Measurements from ENCODE around the gene TOP1.
"Not testable (repeated sequence)": the region's sequence is repeated elsewhere in the genome, so short reads cannot be mapped to it uniquely, and the experiment has no call there.

The TOP1 gene

DNA sequence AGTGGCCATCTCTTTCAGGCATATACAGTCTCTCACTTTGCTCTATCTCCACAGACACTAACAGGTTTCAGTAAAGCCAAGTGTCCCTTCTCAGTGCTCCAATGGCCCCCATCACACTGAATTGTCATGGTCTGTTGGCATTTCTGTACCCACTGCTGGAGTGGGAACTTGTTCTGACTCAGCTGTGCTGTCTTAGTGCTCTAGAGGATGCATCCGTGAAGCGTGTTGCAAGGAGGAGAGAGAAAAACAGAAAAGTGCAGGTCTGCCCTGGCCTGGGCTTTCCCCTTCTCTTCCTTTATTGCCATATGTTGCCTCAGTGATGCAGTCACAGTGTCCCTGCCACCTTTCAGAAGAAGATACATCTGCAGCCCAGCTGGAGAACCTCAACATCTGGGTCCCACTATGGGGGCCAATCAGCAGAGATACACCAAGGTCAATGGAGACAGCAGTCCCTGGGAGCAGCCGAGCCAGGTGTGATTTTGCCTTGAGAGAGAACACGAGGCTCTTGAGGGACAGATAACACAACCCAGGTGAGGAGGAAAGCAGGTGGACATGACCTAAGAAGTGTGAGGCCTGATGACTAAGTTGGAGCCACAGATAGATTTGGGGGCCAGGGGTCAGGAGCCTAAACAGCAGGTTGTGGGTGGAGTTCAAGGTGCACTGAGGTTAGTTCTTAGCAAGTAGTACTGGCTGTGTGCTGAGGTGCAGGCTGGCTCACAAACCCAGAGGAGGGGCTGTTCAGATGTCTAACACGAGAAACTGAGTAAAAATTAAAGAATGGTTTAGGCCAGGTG, 103.2 kb downstream of the TOP1 start:
- no peak for DNase-seq (ENCODE audit: low read depth in 2 of 2)

DNA sequence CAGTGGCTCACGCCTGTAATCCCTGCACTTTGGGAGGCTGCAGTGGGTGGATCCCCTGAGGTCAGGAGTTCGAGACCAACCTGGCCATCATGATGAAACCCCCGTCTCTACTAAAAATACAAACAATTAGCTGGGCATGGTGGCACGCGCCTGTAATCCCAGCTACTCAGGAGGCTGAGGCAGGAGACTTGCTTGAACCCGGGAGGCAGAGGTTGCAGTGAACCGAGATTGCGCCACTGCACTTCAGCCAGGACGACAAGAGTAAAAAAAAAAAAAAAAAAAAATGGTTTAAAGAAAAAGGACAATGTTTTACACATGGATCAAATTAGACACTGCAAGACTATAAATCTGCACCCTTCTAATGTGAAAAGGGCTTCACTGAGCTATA, 103.8 kb downstream of the TOP1 start:
- not testable (repeated sequence) for DNase-seq (ENCODE audit: low read depth in 2 of 2)

DNA sequence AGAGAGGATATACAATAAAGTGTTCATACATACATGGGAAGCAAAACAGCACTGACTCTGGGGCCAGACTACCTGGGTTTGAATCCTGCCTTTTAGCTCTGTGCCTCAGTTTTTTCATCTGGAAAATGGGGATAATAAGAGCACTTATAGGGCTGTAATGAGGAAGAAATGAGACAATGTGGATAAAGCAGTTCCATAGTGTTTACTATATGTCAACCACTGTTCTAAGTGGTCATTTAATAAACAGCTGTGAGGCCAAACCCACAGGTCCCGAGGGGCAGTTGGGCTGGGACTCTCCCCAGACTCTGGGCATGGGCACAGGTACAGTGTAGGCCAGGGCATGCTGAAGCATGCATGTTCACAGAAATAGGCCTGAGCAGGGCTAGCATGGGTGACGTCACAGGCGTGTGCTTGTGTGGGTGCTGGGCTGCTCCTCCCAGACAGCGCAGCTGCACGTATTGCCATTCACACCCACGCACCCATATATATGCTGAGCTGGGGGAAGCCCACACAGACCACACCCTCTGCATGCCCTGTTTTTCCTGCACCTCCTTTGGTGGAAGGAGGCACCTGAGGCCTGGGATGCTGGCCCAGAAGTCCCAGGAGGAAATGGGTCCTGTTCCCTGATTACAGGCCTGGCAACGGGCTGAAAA, 105.2 kb downstream of the TOP1 start:
- DNase-seq (ENCODE audit: low read depth in 2 of 2), result no peak

DNA sequence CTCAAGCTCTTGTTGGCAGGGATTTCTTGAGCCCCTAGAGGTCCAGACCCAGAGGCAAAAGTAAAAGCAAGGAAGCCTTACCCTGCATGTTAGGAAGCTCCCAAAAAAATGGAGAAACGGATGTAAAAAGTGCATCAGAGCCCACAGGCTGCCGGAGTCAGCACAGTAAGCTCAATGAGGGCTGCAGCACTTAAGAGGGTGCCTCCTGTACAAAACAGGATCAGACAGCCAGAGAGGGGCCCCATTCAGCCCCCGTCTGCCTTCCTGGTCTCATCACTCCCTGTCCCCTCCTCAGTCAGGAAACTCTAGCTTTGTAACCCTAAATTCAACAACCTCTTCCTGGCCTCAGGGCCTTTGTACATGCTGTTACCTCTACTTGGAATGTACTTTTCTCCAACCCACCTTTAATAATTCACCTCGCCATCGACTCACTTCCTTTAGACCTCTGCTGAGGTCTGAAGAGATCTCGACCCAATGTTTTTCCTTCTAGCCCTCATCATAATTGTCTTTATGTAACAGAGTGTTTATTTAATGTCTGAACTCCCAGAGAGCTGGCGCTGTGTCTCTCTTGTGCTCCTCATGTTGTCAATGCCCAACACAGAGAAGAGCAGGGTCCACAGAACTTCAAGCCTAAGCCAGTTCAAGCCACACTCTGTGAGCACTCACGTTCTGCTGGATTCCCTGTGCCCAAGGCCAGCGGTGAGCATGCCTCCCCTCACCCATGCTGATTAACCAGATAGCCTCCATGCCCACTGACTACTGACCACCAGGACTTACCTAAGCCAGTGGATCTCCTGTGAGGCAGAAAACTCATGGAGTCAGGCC, 106.0 kb downstream of the TOP1 start:
- DNase-seq (ENCODE audit: low read depth in 2 of 2), result no peak

DNA sequence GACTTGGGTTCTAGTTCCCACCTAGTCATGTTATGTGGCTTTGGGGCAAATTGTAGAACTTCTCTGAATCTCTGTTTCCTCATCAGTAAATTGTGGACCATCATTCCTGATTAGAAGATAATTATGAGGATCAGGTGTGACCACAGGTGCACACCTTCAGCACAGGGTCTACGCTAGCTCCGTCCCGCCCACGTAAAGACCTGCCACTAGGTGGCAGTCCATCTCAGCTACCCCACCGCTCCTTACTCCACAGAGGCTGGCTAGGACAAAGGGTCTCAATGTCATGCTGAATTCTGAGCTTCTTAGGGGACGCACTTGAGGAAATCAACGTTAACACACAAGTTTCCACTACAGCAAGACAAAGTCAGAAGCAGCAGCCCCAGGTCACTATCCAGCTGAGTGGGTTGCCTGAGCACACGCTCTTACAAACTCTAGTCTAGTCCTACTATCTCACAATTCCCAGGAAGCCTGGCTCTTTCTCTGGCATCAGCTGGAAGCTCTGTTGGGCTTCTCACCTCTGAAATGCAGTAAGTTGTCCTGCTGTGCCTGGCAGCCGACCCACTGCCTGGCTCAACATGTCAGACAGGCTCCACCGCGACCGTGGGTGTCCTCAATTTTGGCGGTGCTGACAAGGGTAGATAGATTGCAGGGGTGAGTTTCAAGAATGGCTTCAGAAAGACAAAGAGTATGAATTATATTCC, 106.7 kb downstream of the TOP1 start:
- peak in 1 of 2 donors; percentile 53 for DNase-seq (ENCODE audit: low read depth in 2 of 2)

DNA sequence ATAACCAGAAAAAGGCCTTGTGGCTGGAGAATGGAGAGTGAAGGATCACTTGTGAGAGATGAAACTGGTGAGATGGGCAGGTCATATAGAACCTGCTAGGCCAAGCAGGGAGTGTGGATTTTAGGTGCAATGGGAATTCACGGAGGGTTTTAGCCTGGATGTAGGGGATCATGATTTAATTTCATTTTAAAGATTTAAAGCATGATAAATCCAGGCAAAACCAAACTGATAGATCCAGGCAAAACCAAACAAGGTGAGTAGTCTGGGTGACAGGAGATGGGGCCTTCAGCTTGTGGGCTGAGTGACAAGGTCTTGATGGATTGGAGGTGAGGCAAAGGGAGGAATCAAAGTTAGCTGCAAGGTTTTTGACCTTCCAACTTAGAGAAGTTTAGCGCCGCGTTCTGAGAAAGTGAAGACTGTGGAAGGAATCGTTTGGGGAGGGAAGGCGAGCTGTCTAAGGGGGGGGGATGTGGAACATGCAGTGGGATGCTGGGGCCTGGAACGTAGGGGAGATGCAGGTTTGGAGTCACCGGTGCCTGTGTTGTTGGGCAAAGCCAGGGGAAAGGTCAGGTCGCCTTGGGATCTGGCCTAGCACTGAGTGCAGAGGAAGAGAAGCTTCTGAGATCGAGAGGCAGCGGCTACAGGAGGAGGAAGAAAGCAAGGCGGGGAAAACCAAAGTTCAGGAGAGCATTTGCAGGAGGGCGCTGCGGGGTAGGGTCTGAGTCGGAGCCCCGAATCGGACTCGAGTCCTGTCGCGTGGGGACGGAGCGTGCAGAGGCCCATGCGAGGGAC, 107.5 kb downstream of the TOP1 start:
- no peak for DNase-seq (ENCODE audit: low read depth in 2 of 2)

DNA sequence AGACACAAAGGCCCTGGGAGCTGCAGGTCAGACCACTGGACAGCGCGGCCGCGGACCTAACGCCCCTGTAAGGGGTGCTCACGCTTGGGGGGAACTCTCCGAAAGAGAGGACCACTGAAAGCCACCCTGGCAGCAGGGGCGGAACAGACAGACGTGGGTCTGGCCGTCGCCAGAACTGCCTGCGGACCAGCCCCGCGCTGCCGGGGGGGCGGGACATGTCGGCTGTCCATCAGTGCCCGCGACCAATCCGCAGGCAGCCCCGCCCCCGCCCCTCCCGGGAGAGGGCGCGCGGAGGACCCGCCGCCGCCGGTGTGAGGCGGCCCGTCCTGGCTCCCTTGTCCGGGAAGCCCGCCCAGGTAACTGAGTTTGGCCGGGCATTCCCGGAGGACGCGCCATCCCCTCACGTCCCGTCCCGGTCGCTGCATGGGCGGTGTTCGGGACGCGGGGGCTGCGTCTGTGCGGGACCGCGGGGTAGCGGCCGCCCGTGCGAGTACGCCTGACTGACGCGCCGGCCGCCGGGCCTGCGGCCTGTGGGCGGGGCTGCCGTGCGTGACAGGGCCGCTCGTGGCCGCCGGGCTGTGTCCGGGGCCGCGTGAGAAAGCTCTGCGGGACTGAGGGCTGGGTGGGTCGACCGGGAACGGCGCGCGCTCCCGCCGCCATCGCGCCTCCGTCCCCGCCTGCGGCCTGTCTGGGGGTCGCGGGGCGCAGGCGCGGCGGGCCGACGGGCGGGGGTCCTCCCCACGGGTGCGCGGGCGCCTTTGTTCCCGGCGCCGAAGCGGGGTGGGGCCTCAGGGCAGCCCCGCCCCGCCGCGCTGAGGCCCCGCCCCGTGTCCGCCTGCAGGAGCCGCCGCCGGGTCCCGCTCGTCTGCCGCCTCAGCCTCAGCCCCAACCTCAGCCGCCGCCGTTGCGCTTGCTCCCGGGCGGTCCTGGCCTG, 108.3 kb downstream of the TOP1 start, which contains the start of gene PLCG1:
PLCG1 (plus strand) TSS at position 864 of the 934 bp plus-strand sequence. CDS start 99 bp downstream, outside the sequence.
- DNase-seq (ENCODE audit: low read depth in 2 of 2), result peak; percentile 81 to 88

DNA sequence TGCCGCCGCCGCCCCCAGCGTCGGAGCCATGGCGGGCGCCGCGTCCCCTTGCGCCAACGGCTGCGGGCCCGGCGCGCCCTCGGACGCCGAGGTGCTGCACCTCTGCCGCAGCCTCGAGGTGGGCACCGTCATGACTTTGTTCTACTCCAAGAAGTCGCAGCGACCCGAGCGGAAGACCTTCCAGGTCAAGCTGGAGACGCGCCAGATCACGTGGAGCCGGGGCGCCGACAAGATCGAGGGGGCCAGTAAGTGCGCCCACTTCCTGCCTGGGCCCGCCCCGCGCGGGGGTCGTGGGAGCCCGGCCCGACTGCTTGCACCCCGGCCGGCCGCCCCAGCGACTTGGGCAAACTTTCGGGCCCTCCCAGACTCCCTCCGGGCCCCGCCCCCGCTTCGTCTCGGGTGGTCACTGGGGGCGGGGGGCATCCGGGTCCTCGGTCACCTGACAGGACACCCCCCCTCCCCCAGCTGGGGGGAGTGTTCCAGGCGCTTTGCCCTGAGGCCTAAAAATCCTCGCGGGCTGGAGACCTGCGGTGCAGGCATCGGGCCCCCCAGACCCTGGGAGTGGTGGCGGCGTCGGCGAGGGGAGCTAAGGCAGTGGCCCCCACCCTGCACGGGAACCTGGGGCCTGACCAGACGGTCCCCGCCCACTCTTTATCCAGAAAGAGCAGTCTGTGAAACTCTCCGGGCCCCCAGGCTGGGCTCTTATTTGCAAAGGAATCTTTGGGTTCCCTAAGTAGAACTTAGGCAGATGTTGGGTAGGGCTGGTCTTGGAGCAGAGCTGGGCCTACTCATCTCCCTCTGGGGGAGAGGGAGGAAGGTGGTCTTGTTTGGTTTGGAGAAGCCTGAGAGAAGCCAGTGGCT, 109.2 kb downstream of the TOP1 start:
- DNase-seq (ENCODE audit: low read depth in 2 of 2), result peak; percentile 56 to 61

DNA sequence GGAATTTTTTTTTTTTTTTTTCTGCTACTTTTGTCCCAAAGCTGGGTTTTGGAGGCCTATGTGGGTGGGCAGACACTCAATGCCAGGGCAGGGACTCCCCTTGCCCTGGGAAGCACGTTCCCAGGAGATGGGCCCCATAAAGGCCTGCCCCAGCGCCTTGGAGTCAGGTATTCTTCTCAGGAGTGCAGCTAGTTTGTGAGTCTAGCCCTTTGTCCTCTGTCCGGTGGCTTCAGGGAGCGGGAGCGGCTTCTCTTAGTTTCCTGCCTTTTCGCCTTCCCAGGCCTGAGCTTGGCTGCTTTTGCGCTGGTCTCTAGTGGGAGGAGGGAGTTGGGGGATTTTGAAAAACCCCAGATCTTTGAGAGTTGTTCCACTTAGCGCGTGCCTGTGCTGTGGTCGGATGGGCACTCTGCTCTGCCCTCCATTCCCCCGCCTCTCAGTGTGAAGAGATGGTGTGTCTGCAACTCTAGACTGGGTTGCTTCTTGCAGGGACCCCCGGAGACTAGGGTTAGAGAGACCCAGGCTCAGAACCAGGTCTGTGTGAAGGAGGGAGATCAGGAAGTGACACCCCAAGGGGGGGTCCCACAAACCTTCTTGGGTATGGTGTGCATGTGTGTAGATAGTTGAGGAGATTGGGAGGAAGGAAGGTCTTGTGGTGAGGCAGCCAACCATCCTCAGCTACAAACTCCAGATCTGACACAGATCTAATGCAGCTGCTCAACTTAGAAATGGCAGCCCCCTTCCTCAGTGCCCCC, 110.0 kb downstream of the TOP1 start:
- no peak for DNase-seq (ENCODE audit: low read depth in 2 of 2)

DNA sequence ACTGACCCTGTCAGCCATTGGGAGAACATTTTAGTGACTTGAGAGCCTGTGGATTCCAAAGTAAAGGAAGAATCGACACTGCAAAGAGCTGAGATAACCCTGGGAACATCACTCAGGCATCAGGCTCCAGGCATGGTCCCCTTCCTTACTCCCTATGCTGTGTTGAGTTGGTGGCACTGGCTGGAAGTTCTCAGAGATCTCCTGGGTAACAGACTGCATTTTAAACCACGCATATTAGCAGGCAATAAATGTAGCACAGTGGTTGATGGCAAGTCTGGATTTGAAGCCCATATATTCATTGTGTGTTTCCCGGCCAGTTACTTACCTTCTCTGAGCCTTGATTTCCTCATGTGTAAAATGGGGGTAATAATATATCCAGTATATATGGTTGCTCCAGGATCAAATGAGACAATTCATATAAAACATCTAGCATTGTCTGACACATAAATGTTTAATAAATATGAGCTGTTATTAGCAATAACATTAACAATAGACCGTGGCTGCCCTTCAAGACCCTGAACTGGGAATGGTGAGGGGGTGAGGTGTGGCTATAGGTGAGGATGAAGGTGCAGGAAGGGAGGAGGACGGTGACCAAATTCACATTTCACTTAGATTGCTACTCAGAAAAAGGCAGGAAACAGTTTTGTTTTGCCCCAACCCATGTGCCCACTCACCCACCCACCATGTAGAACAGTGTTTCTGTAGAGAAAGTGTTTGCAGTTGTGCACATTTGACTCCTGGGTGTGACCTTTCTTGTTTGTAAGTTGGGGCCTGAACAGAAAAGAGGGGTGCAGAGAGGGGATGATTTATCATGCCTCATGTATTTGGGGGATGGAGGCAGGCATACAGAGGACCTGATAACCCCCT, 110.8 kb downstream of the TOP1 start:
- DNase-seq (ENCODE audit: low read depth in 2 of 2), result no peak

DNA sequence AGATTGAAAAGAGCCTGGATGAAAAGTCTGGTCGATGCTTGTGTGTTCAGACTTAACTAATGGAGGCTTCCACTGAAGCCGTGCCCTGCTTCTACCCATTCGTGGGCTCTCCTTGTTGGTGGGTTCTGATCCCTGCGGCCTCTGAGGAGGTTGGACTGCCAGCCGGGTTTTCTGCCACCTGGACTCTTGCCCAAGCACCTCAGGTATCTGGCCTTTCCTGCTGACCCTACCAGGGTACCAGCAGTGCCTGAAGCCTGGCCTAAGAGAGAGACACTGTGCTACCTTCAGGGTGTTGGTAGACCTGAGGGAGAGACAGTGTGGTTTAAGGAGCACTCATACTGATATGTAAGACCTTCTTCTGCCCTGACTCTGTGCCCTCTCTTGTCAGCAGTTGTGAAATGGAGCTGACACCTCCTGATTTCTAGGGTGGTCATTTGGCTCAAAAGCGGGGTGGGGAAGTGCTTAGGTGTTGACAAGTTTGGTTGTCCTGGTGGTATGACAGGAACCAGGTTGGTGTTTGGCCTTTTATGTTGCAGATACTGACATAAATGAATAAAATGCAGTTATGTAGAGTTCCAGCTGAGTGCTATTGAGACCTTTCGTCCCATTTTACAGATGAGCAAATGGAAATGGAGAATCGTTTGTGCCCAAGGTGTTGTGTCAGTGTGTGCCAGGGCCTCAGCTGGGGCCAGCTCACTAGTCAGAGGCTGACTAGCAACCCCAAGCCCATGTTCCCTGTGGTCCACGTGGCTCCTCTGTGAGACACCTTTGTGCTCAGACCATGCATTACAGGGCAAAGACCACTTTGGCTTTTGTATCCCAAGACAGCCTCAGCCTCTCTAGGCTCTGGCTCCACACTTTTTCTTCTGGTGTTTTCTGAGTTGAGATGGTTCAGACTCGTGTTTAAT, 111.9 kb downstream of the TOP1 start:
- no peak for DNase-seq (ENCODE audit: low read depth in 2 of 2)

DNA sequence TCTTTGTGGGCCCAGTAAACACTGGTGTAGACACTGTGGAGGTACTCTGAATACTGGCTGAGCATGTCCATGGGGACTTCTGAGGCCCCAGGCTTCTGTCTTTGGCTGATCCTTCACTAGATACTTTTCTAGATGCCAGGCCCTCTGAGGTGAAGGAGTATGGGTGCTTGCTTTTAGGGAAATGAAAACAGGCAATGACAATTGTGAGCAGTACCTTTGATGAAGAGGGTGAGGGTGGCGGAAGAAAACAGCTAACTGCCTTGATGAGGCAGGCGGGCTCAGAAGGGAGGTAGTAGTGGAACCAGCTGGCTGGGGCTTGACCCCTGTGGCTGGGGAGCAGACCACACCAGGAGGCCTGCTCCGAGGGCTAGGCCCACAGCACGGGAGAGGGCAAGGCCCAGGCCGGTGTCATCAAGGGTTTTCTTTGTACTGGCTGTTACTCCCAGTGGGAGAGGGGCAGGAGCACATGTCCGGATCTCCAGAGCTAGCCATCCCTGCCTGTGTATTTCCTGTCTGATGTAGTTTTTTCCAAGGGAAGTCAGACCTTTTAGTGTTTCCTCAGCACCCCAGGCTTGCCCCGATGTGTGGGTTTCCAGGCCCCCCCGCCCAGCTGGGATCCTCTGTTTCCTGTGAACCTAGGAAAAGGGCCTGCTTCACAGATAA, 112.7 kb downstream of the TOP1 start:
- DNase-seq (ENCODE audit: low read depth in 2 of 2), result no peak

DNA sequence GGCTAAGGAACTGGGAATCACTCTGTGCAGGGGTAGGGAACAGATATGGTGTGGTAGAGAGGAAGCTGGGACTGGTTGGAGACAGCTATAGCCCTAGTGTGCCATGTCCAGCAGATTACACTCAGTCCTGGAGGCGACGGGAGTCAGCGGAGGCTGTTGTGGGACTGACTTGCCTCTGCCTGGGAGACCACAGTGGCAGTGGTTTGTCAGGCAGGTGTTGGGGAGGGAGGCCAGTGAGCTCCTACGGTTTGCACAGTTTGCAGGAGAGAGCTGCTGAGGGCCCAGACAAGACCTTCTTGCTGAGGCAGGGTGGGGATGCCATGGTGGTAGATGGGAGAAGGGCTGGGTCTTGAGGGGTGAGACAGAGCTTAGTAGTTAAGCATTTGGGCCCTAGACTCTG, 113.6 kb downstream of the TOP1 start:
- no peak for DNase-seq (ENCODE audit: low read depth in 2 of 2)

DNA sequence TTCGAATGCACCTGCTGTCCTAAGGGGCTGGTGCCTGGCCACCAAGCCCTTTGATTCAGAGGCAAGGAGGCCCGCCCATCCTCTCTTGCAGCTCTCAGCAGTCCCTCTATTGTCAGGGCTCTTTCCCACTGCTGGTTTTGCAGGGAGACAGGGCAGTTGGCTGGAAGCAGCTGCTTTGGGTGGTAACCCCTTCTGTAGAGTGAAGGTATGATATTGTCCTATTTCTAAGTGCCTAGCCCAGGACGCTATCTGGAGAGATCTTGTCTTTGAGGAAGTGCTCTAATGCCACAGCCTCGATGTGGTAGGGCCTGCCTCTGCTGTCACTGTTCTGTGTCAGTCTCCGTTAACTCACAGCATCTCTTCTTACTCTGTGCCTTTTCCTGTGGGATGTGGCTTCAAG, 114.3 kb downstream of the TOP1 start:
- no peak for DNase-seq (ENCODE audit: low read depth in 2 of 2)

DNA sequence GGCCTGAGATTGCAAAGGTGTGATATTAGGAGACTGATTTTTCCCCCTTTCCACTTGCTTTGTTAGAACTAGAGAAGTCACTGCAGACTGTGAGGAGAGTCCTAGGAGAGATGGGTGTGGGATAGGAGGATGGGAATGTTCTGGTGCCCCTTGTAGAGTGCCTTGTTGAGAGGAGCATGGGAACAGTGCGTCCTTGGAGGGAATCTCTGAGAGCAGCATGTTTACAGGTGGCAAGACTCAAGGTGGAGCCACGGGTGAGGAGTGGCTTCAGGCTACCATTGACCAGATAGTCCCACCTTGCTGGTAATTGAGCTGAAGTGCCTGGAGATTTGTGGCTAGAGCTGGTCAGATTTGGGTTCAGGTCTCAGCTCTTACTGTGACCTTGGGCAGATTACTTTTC, 114.7 kb downstream of the TOP1 start:
- DNase-seq (ENCODE audit: low read depth in 2 of 2), result no peak

DNA sequence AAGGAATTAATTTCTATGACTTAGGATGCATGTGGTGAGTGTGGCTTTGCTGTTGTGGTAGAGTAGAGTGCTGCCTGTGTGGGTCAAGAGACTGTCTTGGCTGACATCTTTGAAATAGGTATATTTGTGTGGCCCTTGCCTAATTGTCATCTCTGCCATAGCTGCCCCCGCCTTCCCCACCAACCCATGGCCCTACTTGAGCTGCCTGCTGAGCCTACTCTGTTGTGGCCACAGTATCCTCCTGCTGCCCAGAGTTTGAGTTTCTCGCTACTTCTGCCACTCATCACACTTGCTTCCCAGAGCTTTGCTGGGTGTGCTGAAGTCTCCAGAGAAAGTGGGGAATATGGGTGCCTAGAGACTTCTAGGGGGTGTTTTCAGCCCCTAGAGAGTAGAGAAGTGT, 116.7 kb downstream of the TOP1 start:
- DNase-seq (ENCODE audit: low read depth in 2 of 2), result no peak
